ENCODE results near the gene FGF8.

The FGF8 gene

DNA sequence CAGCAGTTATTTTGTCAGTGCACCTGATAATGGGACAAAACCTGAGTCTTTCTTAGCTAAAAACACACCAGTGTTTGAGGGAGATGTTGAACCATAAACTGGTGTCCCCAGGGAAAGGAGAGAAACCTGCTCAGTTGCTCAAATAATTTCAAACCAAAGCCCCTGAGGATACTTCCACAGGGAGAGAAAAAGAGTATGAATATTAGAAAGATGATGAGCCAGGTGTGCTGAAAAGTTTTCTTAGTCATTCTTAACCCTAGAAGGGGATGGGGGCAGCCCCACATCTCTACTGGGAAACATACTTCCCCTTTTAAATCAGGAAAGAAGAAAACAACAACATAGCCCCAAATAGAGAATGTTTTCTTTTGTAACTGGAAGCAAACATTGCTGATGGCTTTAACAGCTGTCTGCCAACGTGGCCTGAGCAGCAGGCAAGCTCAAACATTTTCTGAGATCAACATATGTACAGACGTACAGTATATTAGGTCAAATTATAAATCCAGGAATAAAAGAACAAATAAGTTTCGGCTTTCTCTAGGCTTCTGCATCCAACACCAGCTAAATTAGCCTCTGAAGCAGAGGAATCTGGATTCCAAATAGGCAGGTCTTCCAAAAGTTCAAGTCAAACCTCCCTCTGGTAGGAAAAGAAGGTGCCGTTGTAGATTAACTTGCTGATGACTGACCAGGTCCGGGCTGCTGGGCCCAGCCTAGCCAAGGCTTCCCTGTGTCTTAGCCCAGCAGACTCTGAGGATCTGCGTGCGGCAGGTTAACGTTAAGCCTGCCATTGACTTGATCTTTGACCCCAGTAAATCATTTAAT is 50.4 kb downstream of the FGF8 start:
- no peak for DNase-seq

DNA sequence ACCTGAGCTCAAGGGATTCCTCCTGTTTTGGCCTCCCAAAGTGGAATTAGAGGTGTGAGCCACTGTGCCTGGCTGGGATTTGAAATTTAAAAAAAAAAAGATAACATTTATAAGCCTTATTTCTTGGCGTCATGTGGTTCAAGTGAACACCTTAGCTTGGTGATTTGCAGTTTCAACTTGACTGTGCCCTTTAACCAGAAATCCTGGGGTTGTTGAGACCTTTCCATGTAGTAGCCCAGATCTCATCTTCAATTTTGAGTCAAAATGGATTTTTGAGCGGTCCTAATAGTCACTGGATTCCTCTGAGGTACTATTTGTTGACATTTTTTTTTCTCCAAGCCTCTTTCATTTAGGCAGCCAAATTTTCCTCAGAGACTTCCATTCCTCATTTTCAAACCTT is 51.5 kb downstream of the FGF8 start:
- no peak for DNase-seq

DNA sequence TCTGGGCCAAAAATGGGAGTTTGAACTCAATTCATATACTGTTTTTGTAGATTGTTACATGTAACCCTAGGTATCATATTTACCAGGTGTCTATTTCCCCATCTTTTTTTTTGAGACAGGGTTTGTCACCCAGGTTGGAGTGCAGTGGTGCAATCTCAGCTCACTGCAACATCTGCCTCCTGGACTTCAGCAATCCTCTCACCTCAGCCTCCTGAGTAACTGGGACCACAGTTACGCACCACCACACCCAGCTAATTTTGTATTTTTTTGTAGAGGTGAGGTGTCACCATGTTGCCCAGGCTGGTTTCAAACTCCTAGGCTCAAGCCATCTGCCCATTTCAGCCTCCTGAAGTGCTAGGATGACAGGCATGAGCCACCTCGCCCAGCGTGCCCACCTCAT is 52.7 kb downstream of the FGF8 start:
- no peak for DNase-seq

DNA sequence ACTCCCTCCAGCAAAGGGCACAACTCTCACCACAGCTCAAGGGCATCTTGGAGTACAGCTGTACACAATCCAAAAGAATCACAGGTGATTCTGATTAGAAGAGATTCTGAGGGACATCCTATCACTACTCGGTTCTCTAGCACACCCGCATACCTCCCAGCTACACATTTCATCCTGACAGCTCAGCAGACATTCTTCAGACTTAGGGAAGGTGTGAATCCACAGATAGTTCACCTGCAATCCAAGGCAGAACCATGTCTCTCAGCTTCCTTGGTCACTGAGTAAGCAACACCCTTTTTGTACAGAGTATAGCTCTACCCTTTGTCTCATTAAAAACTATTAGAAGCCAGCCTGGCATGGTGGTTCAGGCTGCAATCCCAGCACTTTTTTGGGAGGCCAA is 54.1 kb downstream of the FGF8 start:
- no peak for DNase-seq

DNA sequence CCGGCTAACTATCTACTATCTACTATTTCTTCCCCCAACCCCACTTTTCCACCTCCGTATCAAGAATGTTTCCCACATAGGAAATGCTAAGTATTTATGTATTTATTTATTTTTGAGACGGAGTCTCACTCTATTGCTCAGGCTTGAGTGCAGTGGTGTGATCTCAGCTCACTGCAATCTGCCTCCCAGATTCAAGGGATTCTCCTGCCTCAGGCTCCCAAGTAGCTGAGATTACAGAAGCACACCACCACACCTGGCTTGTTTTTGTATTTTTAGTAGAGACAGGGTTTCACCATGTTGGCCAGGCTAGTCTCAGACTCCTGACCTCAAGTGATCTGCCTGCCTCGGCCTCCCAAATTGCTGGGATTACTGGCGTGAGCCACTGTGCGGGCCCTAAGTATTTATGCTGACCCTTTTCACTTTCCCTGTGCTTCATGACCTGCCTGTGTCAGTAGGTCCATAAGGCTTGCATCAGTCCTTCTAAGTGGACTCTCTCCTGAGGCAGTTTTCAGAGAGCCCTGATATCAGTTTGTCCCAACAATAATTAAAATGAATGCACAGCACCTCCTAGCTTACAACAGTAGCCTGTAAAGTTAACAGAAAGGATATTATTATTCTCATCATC is 55.2 kb downstream of the FGF8 start:
- no peak for DNase-seq
